NB4 (cell line): ENCODE data around the gene HS6ST1.
"Not testable (repeated sequence)": the region's sequence is repeated elsewhere in the genome, so short reads cannot be mapped to it uniquely, and the experiment has no call there.

Source experiments
- DNase-seq: peaks from one replicate; pipeline ENCODE4 v3.0.0; 2010; ENCODE audit warnings: low read depth
- H3K4me3 ChIP-seq: one replicate; pipeline ENCODE4 v1.5.1; 2011; ENCODE audit warnings: mild to moderate bottlenecking, low read depth, low read length, moderate library complexity
- CTCF ChIP-seq: IDR thresholded peaks from one replicate; pipeline ENCODE4 v1.5.1; 2012; ENCODE audit warnings: low read depth, low read length
- MAX ChIP-seq: IDR thresholded peaks from 2 replicates; pipeline ENCODE4 v1.6.1; 2011; ENCODE audit warnings: low read depth, low read length
- MYC ChIP-seq: IDR thresholded peaks from 2 replicates; pipeline ENCODE4 v1.6.1; 2011; ENCODE audit warnings: low read depth, low read length
- POLR2A ChIP-seq: IDR thresholded peaks from 2 replicates; pipeline ENCODE4 v1.6.1; 2011; ENCODE audit warnings: mild to moderate bottlenecking; ENCODE audit not compliant: insufficient read length; ENCODE audit errors: extremely low read depth

The HS6ST1 gene

GRCh38 chr2:128266463-128266862 lies 52.2 kb downstream of the HS6ST1 start:
- not testable (repeated sequence) for H3K4me3 ChIP-seq, DNase-seq

- not testable (repeated sequence) for H3K4me3 ChIP-seq, DNase-seq
Measured at GRCh38 chr2:128265608-128265993, 53.1 kb downstream of the HS6ST1 start.

GRCh38 chr2:128264881-128265607 lies 53.6 kb downstream of the HS6ST1 start:
- TF ChIP-seq CTCF, result no peak
- no peak for TF ChIP-seq MAX
- TF ChIP-seq POLR2A, result no peak
- no peak for TF ChIP-seq MYC
- no peak for DNase-seq
- no peak overlapping the region for H3K4me3 ChIP-seq

- TF ChIP-seq MAX (no peak), POLR2A (no peak), MYC (no peak)
- H3K4me3 ChIP-seq, result no peak overlapping the region
- no peak for DNase-seq
Measured at GRCh38 chr2:128263902-128264331, 54.8 kb downstream of the HS6ST1 start.

- TF ChIP-seq POLR2A (no peak), CTCF (no peak)
- DNase-seq, result no peak
- H3K4me3 ChIP-seq, result no peak overlapping the region
Measured at GRCh38 chr2:128262315-128263253, 56.1 kb downstream of the HS6ST1 start.

GRCh38 chr2:128261245-128262128 lies 57.2 kb downstream of the HS6ST1 start:
- TF ChIP-seq MYC, result no peak
- TF ChIP-seq MAX, result no peak
- TF ChIP-seq CTCF, result no peak
- TF ChIP-seq POLR2A, result no peak
- DNase-seq, result no peak
- no peak overlapping the region for H3K4me3 ChIP-seq
